Adrenal gland (tissue), 5 donors: ENCODE measurements around the gene CCSER1.

Experiments used
- CTCF ChIP-seq, 6 experiments: fragments of 450-650 bp in 4 of 6; fragments of 200-600 bp in 2 of 6; sonication (generic) in 1 of 6; IDR thresholded peaks; 1 replicate in 5 of 6; 2 replicates in 1 of 6; pipeline versions ENCODE4 v1.5.1 to v1.8.0; 2016 to 2021; ENCODE audit warnings: antibody characterized with exemption in 6 of 6, mild to moderate bottlenecking in 2 of 6, moderate library complexity in 1 of 6
- POLR2A ChIP-seq, 2 donors: fragments of 450-650 bp; IDR thresholded peaks; one replicate each; pipeline ENCODE4 v1.6.1; 2017; ENCODE audit warnings: antibody characterized with exemption in 2 of 2, mild to moderate bottlenecking in 2 of 2, moderate library complexity in 1 of 2
- donor health status: DM: no; HTN: no; CAD: no.

- TF ChIP-seq POLR2A (IDR thresholded peaks at IDR 0.05) (no peak), CTCF (IDR thresholded peaks at IDR 0.05) (no peak)
These were observed 471.5 kb downstream of the CCSER1 start for GRCh38 chr4:90598741-90599140.
